HEK293 (cell line): ENCODE measurements around the gene BCL2.

Source experiments
- SETDB1 ChIP-seq: IDR thresholded peaks from one replicate; pipeline ENCODE4 v1.6.1; 2017; ENCODE audit warnings: mild to moderate bottlenecking, low read length, moderate library complexity, mixed read lengths; ENCODE audit not compliant: insufficient read length
- ZBTB17 ChIP-seq: fragments of 450-650 bp; formaldehyde crosslinking; IDR thresholded peaks from 2 replicates; pipeline ENCODE4 v1.5.1; 2016; ENCODE audit warnings: missing biosample characterization, missing genetic modification characterization
- ZBTB20 ChIP-seq: fragments of 450-650 bp; formaldehyde crosslinking; IDR thresholded peaks from 2 replicates; pipeline ENCODE4 v1.5.1; 2016; ENCODE audit warnings: missing biosample characterization, missing genetic modification characterization
- ZBTB7A ChIP-seq: fragments of 450-650 bp; formaldehyde crosslinking; IDR thresholded peaks from 2 replicates; pipeline ENCODE4 v1.5.1; 2016; ENCODE audit warnings: low read depth, missing biosample characterization, missing genetic modification characterization
- ZNF121 ChIP-seq: fragments of 450-650 bp; formaldehyde crosslinking; IDR thresholded peaks from 2 replicates; pipeline ENCODE4 v1.5.1; 2016; ENCODE audit warnings: missing biosample characterization, missing genetic modification characterization
- ZNF138 ChIP-seq: fragments of 450-650 bp; formaldehyde crosslinking; IDR thresholded peaks from 2 replicates; pipeline ENCODE4 v1.5.1; 2016; ENCODE audit warnings: missing biosample characterization, missing genetic modification characterization, borderline replicate concordance
- ZNF24 ChIP-seq: fragments of 450-650 bp; formaldehyde crosslinking; IDR thresholded peaks from 2 replicates; pipeline ENCODE4 v1.5.1; 2016; ENCODE audit warnings: missing biosample characterization, missing genetic modification characterization
- ZNF777 ChIP-seq: fragments of 450-650 bp; formaldehyde crosslinking; IDR thresholded peaks from 2 replicates; pipeline ENCODE4 v1.5.1; 2017; ENCODE audit warnings: missing biosample characterization, missing genetic modification characterization, borderline replicate concordance
- ZNF792 ChIP-seq: fragments of 450-650 bp; formaldehyde crosslinking; IDR thresholded peaks from 2 replicates; pipeline ENCODE4 v1.5.1; 2016; ENCODE audit warnings: missing biosample characterization, missing genetic modification characterization
- TF ChIP-seq, protein P1 (sequence below): fragments of 450-650 bp; formaldehyde crosslinking; IDR thresholded peaks from 2 replicates; pipeline ENCODE4 v1.5.1; 2016; ENCODE audit warnings: missing biosample characterization, missing genetic modification characterization
- TF ChIP-seq, protein P2 (sequence below): fragments of 450-650 bp; formaldehyde crosslinking; IDR thresholded peaks from 2 replicates; pipeline ENCODE4 v1.5.1; 2016; ENCODE audit warnings: missing biosample characterization, missing genetic modification characterization
- TF ChIP-seq, protein P3 (sequence below): fragments of 450-650 bp; formaldehyde crosslinking; IDR thresholded peaks from 2 replicates; pipeline ENCODE4 v1.5.1; 2016; ENCODE audit warnings: missing biosample characterization, missing genetic modification characterization
- TF ChIP-seq, protein P4 (sequence below): fragments of 450-650 bp; formaldehyde crosslinking; IDR thresholded peaks from 2 replicates; pipeline ENCODE4 v1.5.1; 2016; ENCODE audit warnings: missing biosample characterization, missing genetic modification characterization

- TF ChIP-seq, protein P1, sequence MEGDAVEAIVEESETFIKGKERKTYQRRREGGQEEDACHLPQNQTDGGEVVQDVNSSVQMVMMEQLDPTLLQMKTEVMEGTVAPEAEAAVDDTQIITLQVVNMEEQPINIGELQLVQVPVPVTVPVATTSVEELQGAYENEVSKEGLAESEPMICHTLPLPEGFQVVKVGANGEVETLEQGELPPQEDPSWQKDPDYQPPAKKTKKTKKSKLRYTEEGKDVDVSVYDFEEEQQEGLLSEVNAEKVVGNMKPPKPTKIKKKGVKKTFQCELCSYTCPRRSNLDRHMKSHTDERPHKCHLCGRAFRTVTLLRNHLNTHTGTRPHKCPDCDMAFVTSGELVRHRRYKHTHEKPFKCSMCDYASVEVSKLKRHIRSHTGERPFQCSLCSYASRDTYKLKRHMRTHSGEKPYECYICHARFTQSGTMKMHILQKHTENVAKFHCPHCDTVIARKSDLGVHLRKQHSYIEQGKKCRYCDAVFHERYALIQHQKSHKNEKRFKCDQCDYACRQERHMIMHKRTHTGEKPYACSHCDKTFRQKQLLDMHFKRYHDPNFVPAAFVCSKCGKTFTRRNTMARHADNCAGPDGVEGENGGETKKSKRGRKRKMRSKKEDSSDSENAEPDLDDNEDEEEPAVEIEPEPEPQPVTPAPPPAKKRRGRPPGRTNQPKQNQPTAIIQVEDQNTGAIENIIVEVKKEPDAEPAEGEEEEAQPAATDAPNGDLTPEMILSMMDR (tag by site-specific recombination): no peak
- TF ChIP-seq ZNF792 (tag by site-specific recombination) (no peak), ZNF24 (tag by site-specific recombination) (no peak), ZBTB20 (no peak), ZBTB17 (no peak), ZNF121 (no peak), ZNF777 (tag by site-specific recombination) (no peak), SETDB1 (no peak), ZBTB7A (tag by site-specific recombination) (no peak), ZNF138 (no peak)
- TF ChIP-seq, protein P2, sequence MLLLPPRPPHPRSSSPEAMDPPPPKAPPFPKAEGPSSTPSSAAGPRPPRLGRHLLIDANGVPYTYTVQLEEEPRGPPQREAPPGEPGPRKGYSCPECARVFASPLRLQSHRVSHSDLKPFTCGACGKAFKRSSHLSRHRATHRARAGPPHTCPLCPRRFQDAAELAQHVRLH (tag by site-specific recombination): no peak
- TF ChIP-seq, protein P3, sequence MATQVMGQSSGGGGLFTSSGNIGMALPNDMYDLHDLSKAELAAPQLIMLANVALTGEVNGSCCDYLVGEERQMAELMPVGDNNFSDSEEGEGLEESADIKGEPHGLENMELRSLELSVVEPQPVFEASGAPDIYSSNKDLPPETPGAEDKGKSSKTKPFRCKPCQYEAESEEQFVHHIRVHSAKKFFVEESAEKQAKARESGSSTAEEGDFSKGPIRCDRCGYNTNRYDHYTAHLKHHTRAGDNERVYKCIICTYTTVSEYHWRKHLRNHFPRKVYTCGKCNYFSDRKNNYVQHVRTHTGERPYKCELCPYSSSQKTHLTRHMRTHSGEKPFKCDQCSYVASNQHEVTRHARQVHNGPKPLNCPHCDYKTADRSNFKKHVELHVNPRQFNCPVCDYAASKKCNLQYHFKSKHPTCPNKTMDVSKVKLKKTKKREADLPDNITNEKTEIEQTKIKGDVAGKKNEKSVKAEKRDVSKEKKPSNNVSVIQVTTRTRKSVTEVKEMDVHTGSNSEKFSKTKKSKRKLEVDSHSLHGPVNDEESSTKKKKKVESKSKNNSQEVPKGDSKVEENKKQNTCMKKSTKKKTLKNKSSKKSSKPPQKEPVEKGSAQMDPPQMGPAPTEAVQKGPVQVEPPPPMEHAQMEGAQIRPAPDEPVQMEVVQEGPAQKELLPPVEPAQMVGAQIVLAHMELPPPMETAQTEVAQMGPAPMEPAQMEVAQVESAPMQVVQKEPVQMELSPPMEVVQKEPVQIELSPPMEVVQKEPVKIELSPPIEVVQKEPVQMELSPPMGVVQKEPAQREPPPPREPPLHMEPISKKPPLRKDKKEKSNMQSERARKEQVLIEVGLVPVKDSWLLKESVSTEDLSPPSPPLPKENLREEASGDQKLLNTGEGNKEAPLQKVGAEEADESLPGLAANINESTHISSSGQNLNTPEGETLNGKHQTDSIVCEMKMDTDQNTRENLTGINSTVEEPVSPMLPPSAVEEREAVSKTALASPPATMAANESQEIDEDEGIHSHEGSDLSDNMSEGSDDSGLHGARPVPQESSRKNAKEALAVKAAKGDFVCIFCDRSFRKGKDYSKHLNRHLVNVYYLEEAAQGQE (tag by site-specific recombination): no peak
- TF ChIP-seq, protein P4, sequence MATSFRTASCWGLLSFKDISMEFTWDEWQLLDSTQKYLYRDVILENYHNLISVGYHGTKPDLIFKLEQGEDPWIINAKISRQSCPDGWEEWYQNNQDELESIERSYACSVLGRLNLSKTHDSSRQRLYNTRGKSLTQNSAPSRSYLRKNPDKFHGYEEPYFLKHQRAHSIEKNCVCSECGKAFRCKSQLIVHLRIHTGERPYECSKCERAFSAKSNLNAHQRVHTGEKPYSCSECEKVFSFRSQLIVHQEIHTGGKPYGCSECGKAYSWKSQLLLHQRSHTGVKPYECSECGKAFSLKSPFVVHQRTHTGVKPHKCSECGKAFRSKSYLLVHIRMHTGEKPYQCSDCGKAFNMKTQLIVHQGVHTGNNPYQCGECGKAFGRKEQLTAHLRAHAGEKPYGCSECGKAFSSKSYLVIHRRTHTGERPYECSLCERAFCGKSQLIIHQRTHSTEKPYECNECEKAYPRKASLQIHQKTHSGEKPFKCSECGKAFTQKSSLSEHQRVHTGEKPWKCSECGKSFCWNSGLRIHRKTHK (tag by site-specific recombination): no peak
These were observed 111.7 kb downstream of the BCL2 start for GRCh38 chr18:63207835-63208234.
